Coronary artery (tissue), 2 donors: Measurements from ENCODE around the gene ADPRH.
"Not testable (repeated sequence)": the region's sequence is repeated elsewhere in the genome, so short reads cannot be mapped to it uniquely, and the experiment has no call there.

ENCODE experiments used
- DNase-seq: peaks from one replicate; pipeline ENCODE4 v3.0.0-alpha.2; 2017; ENCODE audit warnings: low spot score
- H3K27ac ChIP-seq, 2 donors: fragments of 200-600 bp; sonication (generic); one replicate each; pipeline ENCODE4 v1.5.1; 2016 to 2019
- H3K4me3 ChIP-seq: fragments of 200-600 bp; sonication (generic); 2 replicates; pipeline ENCODE4 v1.5.1; 2016; ENCODE audit warnings: mild to moderate bottlenecking, moderate library complexity
- TF ChIP-seq, protein P1 (sequence below): fragments of 200-600 bp; sonication (generic); IDR thresholded peaks from one replicate; pipeline ENCODE4 v1.5.1; 2019; ENCODE audit warnings: antibody characterized with exemption

Gene ADPRH

DNA sequence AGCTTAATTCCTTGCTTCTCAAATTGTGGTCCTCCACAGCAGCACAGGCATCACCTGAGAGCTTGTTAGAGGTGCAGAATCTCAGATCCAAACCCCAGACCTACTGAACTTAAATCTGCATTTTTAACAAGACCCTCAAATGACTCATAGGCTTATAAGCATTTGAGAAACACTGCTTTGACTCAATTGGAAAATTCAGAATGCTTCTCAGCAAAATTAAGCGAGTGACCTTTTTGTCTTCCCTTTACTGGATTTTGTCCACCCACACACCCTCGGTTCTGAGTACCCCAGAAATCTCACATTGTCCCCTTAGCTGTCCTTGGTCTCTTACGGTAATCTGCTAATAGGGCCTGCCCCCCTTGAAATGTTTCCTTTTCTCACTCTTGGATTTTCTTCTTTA is 37.7 kb upstream of the ADPRH start:
- TF ChIP-seq, protein P1, sequence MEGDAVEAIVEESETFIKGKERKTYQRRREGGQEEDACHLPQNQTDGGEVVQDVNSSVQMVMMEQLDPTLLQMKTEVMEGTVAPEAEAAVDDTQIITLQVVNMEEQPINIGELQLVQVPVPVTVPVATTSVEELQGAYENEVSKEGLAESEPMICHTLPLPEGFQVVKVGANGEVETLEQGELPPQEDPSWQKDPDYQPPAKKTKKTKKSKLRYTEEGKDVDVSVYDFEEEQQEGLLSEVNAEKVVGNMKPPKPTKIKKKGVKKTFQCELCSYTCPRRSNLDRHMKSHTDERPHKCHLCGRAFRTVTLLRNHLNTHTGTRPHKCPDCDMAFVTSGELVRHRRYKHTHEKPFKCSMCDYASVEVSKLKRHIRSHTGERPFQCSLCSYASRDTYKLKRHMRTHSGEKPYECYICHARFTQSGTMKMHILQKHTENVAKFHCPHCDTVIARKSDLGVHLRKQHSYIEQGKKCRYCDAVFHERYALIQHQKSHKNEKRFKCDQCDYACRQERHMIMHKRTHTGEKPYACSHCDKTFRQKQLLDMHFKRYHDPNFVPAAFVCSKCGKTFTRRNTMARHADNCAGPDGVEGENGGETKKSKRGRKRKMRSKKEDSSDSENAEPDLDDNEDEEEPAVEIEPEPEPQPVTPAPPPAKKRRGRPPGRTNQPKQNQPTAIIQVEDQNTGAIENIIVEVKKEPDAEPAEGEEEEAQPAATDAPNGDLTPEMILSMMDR, result no peak
- Histone ChIP-seq H3K4me3 (no peak overlapping the region), H3K27ac (no peak overlapping the region)
- DNase-seq, result no peak

DNA sequence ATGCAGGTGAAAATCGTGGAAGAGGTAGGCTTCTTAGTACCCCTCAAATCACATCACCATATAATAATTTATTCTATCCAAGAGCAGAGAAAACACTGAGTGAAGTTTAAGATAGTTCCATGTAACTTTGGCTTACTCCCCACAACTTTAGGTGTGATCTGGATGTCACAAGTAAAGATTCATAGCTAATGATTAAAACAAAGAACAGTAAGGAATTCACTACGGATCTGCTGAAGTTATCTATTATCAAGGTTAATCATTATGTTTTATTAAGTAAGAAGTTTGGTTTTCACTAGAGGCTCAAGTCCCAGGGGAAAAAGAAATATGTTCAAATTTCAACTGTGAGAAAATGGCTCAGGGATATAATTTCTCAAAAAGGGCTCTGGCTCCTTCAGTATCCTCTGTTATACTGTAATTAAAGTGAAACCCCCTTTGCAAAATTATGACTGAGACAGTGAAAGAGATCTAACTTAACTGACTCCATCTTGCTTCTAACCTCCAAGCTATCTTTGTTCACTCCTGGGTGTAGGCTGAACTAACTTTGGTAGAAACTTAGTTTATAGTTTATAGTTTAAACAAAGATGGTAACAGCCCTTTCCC is 37.0 kb upstream of the ADPRH start:
- TF ChIP-seq, protein P1, result no peak
- DNase-seq, result no peak
- no peak overlapping the region for H3K27ac ChIP-seq
- no peak overlapping the region for H3K4me3 ChIP-seq

DNA sequence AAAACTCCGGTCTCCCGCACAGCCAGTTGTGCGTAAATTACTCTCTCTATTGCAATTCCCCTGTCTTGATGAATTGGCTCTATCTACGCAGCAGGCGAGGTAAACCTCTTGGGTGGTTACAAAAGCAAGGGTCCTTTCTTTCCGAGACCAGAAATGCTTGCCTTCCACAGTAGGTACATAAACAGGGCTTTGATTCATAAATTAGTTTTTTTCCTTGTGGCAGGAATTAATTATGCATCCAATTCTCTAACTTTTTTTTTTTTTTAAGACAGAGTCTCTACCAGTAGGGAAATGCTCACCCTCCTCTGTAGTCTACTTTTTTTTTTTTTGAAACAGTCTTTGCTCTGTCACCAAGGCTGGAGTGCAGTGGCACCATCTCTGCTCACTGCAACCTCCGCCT is 36.1 kb upstream of the ADPRH start:
- DNase-seq, result no peak
- no peak overlapping the region for H3K27ac ChIP-seq
- no peak overlapping the region for H3K4me3 ChIP-seq
- TF ChIP-seq, protein P1, result no peak

DNA sequence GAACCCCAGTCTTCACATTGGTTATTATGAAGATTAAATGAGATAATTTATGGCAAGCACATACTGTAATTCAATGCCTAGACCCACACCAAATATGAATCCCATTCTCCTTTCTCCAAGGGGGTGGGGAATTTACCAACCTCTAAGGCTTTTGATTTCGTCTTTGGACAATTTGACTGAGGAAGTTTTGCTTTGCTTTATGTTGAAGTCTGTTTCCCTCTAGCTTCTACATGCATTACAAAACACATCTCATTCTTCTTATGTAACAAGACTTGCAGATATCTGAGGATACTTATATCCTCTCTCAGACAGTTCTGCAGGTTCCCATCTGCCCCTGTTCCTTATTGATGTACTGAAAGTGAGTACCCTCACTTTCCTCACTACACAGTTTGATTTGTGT is 32.1 kb upstream of the ADPRH start:
- H3K27ac ChIP-seq, result no peak overlapping the region
- no peak for DNase-seq
- no peak overlapping the region for H3K4me3 ChIP-seq
- TF ChIP-seq, protein P1, result no peak

DNA sequence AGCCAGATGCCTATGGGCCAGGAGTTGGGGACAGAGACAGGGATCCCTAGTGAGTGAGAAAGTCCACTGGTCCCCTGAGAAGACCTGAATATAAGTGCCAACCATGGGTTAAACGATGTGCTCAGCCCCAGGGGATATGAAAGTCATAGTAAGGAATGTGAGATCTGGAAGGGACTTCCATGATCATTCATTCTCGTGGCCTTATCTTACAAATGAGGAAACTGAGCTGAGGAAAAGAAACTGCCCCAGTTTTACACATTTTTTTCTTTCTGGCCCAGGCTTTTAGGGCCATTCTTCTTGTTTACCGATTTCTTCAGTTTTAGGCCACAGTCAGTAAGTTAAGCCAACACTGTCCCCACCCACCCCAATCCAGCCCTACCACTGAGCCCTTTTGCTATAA is 31.0 kb upstream of the ADPRH start:
- no peak for DNase-seq
- TF ChIP-seq, protein P1, result no peak
- Histone ChIP-seq H3K27ac (no peak overlapping the region), H3K4me3 (no peak overlapping the region)

DNA sequence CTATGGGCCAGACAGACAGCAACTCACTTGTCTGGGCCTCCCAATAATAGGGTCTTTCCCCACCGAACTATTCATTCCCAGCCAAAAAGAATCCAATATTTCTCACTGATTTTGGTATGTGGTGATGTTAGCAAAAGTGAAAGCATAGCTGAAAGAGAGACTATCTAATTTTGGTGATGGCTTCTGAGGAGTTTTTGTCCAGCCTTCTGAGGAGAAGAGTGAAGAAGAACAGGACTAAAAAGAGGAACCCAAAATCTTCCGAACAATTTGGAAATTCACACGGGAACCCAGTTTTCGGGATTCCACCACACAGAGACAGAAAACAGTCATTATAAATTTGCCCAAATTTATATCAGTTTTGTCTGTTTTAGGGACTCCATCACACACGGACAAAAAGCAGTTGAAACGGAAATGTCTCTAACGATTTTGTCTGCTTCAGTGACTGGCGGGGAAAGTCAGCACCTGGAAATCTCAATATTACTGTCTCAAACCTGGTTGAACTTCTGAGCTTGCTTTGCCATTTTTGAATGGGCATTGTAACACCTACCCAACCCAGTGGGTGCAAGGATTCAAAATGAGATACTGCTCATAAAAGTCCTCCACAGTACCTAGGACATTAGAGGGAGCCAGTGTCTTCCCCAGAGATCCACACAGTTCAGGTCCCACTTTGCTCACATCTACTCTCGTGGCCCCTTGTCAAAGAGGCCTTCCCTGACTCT is 28.9 kb upstream of the ADPRH start:
- Histone ChIP-seq H3K4me3 (no peak overlapping the region), H3K27ac (no peak overlapping the region)
- TF ChIP-seq, protein P1, result no peak
- DNase-seq, result no peak

DNA sequence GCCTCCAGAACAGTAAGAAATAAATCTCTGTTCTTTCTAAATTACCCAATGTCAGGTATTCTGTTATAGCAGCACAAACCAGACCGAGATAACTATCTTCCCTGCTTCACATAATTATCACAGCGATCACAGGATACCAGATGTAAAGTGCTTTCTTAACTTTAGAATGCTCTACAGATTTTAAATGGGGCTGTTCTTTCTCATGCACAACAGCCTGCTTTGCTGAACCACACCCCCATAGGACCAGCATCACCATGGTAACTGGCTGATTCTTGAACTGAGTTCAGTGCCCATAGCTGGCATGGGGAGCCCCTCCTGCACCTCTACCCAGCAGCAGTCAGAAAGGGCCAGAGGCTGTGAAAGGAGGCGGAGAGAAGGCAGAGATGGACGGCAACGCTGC is 27.7 kb upstream of the ADPRH start:
- DNase-seq, result no peak
- TF ChIP-seq, protein P1, result no peak
- Histone ChIP-seq H3K4me3 (no peak overlapping the region), H3K27ac (no peak overlapping the region)

DNA sequence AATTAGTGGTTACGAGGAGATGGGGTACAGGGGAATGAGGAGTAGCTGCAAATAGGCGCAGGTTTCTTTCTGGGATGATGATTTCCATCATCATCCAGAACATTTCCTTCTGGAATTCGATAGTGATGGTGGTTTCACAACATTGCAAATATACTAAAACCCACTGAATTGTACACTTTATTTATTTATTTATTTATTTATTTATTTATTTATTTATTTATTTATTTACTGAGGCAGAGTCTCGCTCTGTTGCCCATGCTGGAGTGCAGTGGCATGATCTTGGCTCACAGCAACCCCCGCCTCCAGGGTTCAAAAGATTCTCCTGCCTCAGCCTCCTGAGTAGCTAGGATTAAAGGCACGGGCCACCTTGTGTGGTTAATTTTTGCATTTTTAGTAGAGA is 26.4 kb upstream of the ADPRH start:
- not testable (repeated sequence) for DNase-seq, H3K4me3 ChIP-seq, H3K27ac ChIP-seq
